Activated CD4-positive, alpha-beta T cell treated with anti-CD3 and anti-CD28 coated beads for 36 hours (primary cell): ENCODE data around the gene GRID1. TPM values are rescaled to one million over a fixed set of nuclear protein-coding genes. Genes with fewer than 3 reads are reported as not detected.

Experiments used
- ATAC-seq: fragments of 200-7000 bp; cut with Tn5 transposase; one replicate; pipeline ENCODE4 v1.10.0; 2021; ENCODE audit warnings: mild to moderate bottlenecking, moderate library complexity
- CTCF ChIA-PET: fragments of 350-600 bp; sonication (Branson Sonifier 250); formaldehyde crosslinking; loops from one replicate; lab custom pipeline; 2021; ENCODE audit warnings: antibody characterized with exemption; lab: Charles Lee
- POLR2A ChIA-PET: fragments of 350-600 bp; sonication (Branson Sonifier 250); formaldehyde crosslinking; loops from one replicate; lab custom pipeline; 2021; ENCODE audit warnings: antibody characterized with exemption, inconsistent platforms; lab: Charles Lee
- DNase-seq: peaks from one replicate; pipeline ENCODE4 v3.0.0-alpha.2; 2020
- H3K27ac Mint-ChIP-seq: one replicate; pipeline ENCODE4 v1.8.0; 2021; ENCODE audit warnings: mixed read lengths
- H3K27me3 Mint-ChIP-seq: one replicate; pipeline ENCODE4 v1.8.0; 2021; ENCODE audit warnings: mixed read lengths
- H3K36me3 Mint-ChIP-seq: one replicate; pipeline ENCODE4 v1.8.0; 2021; ENCODE audit warnings: low read depth, mixed read lengths
- H3K4me1 Mint-ChIP-seq: one replicate; pipeline ENCODE4 v1.8.0; 2021; ENCODE audit warnings: mixed read lengths
- H3K4me3 Mint-ChIP-seq: one replicate; pipeline ENCODE4 v1.8.0; 2021; ENCODE audit warnings: mild to moderate bottlenecking, moderate library complexity, mixed read lengths
- H3K9me3 Mint-ChIP-seq: one replicate; pipeline ENCODE4 v1.8.0; 2021; ENCODE audit warnings: low read depth, mixed read lengths
- intact Hi-C, 2 experiments: fragments of 100-400 bp; cut with DNase I in 1 of 2; cut with micrococcal nuclease in 1 of 2; formaldehyde crosslinking; loops; one replicate each; pipeline versions ENCODE4 v1.14.2 to v1.15.1; 2022 to 2024; cut with DNase I, micrococcal nuclease
- total RNA-seq, 2 experiments: library from RNA; stranded (reverse); gene quantifications; one replicate each; pipeline ENCODE4 v1.2.3, GENCODE V29; 2021

The GRID1 gene
- total RNA-seq, 2 experiments from 2014 or later = not detected

DNA sequence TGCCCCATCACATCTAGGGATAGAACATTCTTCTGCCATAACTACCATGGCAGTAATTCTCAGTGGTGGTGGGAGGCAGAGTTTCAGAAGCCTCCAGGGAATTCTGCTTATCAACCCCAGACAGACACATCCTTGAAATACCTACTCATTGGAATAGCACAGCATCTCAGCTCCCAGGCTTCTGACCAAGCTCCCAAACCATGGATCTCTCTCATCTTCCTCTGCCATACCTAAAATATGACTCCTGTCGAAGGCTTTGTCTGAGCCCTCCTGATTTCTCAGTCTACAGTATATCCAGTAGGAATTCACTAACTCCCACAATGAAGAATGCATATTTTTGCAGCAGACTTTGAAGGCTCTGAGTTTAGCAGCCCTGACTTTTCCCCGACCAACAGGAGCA is 687.5 kb downstream of the GRID1 start:
- no peak overlapping the region for H3K27ac Mint-ChIP-seq
- peaks cover 7% of the 10 kb centered on the region for H3K27me3 Mint-ChIP-seq
- no peaks in the 10 kb centered on the region for H3K36me3 Mint-ChIP-seq
- no peak overlapping the region for H3K4me3 Mint-ChIP-seq
- DNase-seq (no peak), ATAC-seq (no peak)
- intact Hi-C loops = no loop called here
- ChIA-PET POLR2A (no interaction called here), CTCF (no interaction called here)
- H3K9me3 Mint-ChIP-seq = no peaks in the 10 kb centered on the region
- no peaks in the 10 kb centered on the region for H3K4me1 Mint-ChIP-seq

DNA sequence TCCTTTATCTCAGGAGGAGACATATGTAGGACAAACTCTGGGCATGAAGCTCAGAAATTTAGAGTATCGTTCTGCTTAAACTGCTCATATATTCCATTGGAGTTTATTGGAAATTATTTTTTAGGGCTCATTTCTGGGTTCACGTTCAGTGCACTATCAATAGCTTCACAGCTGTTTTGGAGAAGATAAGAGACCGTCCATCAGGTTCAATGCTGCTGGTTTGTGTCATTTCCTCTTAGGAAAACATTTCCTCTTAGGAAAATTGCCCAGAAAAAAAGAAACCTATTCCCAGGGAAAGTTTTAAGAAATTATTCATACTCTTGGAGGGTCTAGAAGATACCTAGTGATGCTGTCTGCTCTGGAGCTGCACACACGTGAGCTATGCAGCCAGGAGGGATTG is 691.7 kb downstream of the GRID1 start:
- Mint-ChIP-seq H3K9me3 (peaks cover 5% of the 10 kb centered on the region), H3K27ac (no peak overlapping the region), H3K36me3 (no peaks in the 10 kb centered on the region), H3K27me3 (peaks cover 7% of the 10 kb centered on the region), H3K4me1 (peaks cover 14% of the 10 kb centered on the region), H3K4me3 (no peak overlapping the region)
- POLR2A ChIA-PET = no interaction called here
- ATAC-seq (no peak), DNase-seq (no peak)
- intact Hi-C loops = no loop called here
- CTCF ChIA-PET = no interaction called here

DNA sequence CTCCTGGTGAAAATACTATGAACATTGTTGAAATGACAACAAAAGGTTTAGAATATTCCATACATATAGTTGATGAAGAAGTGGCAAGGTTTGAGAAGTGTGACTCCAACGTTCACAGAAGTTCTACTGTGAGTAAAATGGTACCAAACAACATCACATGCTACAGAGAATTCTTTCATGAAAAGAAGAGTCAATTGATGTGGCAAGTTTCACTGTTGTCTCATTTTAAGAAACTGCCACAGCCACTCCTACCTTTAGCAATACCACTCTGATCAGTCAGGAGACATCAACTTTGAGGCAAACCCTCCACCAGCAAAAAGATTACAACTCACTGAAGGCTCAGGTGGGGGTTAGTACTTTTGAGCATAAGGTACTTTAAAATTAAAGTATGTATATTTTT is 693.3 kb downstream of the GRID1 start:
- intact Hi-C loops = no loop called here
- POLR2A ChIA-PET = no interaction called here

DNA sequence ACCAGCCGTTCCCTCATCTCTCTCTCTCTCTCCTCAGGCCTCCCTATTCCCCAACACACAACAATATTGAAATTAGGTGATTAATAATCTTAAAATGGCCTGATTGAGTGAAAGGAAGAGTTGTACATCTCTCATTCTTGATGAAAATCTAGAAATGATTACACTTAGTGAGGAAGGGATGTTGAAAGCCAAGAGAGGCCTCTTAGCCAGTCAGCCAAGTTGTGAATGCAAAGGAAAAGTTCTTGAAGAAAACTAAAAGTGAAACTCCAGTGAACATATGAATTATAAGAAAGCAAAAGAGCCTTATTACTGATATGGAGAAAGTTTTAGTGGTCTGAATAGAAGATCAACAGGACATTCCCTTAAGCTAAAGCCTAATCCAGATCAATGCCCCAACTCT is 695.1 kb downstream of the GRID1 start:
- Mint-ChIP-seq H3K4me3 (no peak overlapping the region), H3K27ac (no peak overlapping the region), H3K27me3 (peaks cover 4% of the 10 kb centered on the region), H3K4me1 (peaks cover 14% of the 10 kb centered on the region), H3K36me3 (no peaks in the 10 kb centered on the region), H3K9me3 (peaks cover 5% of the 10 kb centered on the region)
- no peak for DNase-seq
- ATAC-seq = peak; percentile 84
- CTCF ChIA-PET = no interaction called here
- POLR2A ChIA-PET = no interaction called here
- intact Hi-C loops = loop anchor here in 1 of 2 experiments (2.0 kb wide), 1 partner anchor 59 kb away; no protein-coding TSS in a partner anchor

More for the DNA sequence above, 693.3 kb downstream of the GRID1 start:
- H3K27ac Mint-ChIP-seq = no peak overlapping the region
- CTCF ChIA-PET = no interaction called here
- H3K9me3 Mint-ChIP-seq = peaks cover 5% of the 10 kb centered on the region
- no peaks in the 10 kb centered on the region for H3K36me3 Mint-ChIP-seq
- peaks cover 7% of the 10 kb centered on the region for H3K27me3 Mint-ChIP-seq
- peaks cover 14% of the 10 kb centered on the region for H3K4me1 Mint-ChIP-seq
- H3K4me3 Mint-ChIP-seq = no peak overlapping the region
- DNase-seq (no peak), ATAC-seq (peak; percentile 69)

DNA sequence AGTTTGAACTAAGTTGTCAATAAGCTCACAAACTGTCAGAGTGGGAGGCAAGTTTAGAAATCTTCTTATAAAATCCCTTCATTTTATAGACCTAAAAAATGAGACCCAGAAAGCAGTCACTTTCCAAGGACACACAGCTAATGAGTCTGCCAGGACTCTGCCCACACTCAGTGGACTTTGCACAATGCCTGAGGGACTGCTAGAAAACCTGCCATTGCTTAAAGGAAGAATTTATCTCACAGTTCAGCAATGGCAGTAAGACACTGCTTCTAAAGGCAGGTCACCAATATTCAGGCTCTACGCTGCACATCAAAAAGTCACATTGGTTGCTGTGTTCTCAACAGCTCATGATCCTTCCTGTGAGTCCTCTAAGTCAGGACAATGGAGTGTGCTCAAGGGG is 698.1 kb downstream of the GRID1 start:
- Mint-ChIP-seq H3K4me1 (peaks cover 14% of the 10 kb centered on the region), H3K36me3 (no peaks in the 10 kb centered on the region), H3K27ac (no peak overlapping the region), H3K9me3 (peaks cover 5% of the 10 kb centered on the region), H3K27me3 (no peaks in the 10 kb centered on the region), H3K4me3 (no peak overlapping the region)
- intact Hi-C loops = no loop called here
- no peak for DNase-seq
- ATAC-seq = no peak
- ChIA-PET CTCF (interaction anchor here (1.2 kb wide), 1 partner anchor 9 kb away, joined by 4 read pairs; no protein-coding TSS in a partner anchor), POLR2A (no interaction called here)

DNA sequence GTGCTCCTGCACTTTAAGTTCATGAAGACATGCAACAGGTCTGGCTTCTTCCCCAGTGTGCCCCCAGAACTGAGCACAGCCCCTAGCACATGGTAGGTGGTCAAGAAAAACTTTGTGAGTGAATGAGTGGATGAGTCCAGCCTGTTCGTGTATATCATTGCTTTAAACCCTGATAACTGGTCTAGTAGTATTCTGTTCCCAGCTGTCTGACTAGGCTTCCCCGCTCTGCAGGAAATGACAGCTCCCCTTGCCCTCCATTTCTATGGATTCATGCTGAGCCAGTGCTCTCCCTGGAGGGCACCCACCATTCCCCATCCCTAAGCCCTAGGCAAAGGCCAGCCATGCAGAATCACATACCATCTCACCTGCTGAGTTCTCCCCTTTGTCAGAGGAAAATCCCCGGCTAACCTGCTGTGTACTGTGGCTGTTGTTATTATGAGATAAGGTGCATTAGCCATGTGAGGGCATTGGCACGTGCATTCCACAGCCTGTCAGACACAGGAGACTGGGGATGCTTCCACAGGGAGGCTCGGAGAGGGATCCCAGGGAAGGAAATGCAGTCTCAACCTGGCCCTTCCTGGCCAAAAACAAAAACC is 698.9 kb downstream of the GRID1 start:
- ATAC-seq (no peak), DNase-seq (no peak)
- intact Hi-C loops = no loop called here
- peaks cover 3% of the 10 kb centered on the region for H3K27me3 Mint-ChIP-seq
- no peaks in the 10 kb centered on the region for H3K9me3 Mint-ChIP-seq
- no peak overlapping the region for H3K27ac Mint-ChIP-seq
- H3K36me3 Mint-ChIP-seq = no peaks in the 10 kb centered on the region
- H3K4me3 Mint-ChIP-seq = no peak overlapping the region
- ChIA-PET POLR2A (no interaction called here), CTCF (interaction anchor here (1.2 kb wide), 1 partner anchor 8 kb away, joined by 4 read pairs; no protein-coding TSS in a partner anchor)
- peaks cover 9% of the 10 kb centered on the region for H3K4me1 Mint-ChIP-seq

DNA sequence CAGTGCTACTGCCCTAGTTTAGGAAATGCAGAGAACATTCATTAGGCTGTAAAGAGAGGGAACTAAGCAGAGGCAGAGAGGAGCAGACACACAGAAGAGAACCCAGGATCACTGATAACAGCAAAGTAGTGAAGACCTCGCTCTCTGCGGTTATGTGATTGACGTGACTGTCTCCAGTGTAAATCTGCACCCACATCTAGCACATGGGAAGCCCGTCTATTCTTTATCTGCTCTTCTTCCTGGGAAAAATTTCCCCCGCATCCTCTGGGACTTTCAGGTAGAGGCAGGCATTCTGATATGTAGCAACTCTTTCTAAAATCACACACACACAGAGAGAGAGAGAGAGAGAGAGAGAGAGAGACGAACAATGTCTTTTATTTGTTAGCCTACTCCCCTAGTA is 699.6 kb downstream of the GRID1 start:
- ATAC-seq (no peak), DNase-seq (no peak)
- POLR2A ChIA-PET = no interaction called here
- intact Hi-C loops = no loop called here
- no peaks in the 10 kb centered on the region for H3K9me3 Mint-ChIP-seq
- peaks cover 9% of the 10 kb centered on the region for H3K4me1 Mint-ChIP-seq
- no peak overlapping the region for H3K27ac Mint-ChIP-seq
- CTCF ChIA-PET = interaction anchor here (1.2 kb wide), 1 partner anchor 8 kb away, joined by 4 read pairs; no protein-coding TSS in a partner anchor
- no peak overlapping the region for H3K4me3 Mint-ChIP-seq
- H3K27me3 Mint-ChIP-seq = peaks cover 3% of the 10 kb centered on the region
- H3K36me3 Mint-ChIP-seq = no peaks in the 10 kb centered on the region

DNA sequence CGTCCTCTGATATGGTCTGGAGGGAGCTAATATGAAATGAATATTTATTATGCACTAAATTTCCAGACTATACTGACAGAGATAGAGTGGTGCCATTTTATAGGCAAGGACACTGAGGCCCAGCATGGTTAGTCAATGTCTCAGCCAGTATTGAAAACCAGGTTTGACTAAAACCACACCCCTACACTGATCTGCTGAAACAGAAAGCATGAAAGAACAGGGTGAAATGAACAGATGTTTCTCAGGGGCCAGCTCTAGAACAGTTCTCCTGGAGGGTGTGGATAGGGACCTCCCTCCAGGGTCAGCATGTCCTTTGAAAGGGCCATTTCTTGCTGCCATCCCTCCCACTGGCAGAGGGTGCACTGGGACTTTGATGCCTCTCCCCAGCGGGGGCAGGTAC is 700.5 kb downstream of the GRID1 start:
- intact Hi-C loops = no loop called here
- ChIA-PET CTCF (interaction anchor here (1.0 kb wide), 1 partner anchor 10 kb away, joined by 4 read pairs; no protein-coding TSS in a partner anchor), POLR2A (no interaction called here)
- H3K27ac Mint-ChIP-seq = no peak overlapping the region
- H3K27me3 Mint-ChIP-seq = peaks cover 3% of the 10 kb centered on the region
- DNase-seq (no peak), ATAC-seq (peak; percentile 51)
- no peak overlapping the region for H3K4me3 Mint-ChIP-seq
- H3K36me3 Mint-ChIP-seq = no peaks in the 10 kb centered on the region
- H3K4me1 Mint-ChIP-seq = peaks cover 3% of the 10 kb centered on the region
- H3K9me3 Mint-ChIP-seq = no peaks in the 10 kb centered on the region

DNA sequence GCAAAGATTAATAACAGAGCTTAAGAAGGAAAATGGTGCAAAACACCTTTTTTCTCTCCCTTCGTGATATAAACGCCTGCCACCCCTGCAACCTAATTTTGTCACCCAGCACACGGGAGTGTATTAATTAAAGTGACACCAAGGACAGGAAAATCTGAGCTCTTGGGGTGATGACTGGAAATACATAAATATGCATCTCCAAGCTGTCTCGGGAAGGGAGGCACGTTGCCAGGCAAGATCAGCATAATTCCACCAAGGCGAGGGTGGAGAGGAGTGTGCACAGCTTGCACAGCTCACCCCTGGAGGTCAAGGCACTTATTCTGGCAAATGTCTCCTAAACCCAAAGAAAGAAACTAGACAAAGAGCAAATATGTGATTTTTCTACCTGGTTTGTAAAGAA is 700.9 kb downstream of the GRID1 start:
- no peaks in the 10 kb centered on the region for H3K4me1 Mint-ChIP-seq
- no peak overlapping the region for H3K27ac Mint-ChIP-seq
- DNase-seq = no peak
- no peaks in the 10 kb centered on the region for H3K9me3 Mint-ChIP-seq
- ChIA-PET POLR2A (no interaction called here), CTCF (interaction anchor here (0.6 to 1.0 kb wide), 2 partner anchors 10 to 187 kb away, joined by 3 to 4 read pairs; no protein-coding TSS in a partner anchor)
- intact Hi-C loops = no loop called here
- peaks cover 3% of the 10 kb centered on the region for H3K27me3 Mint-ChIP-seq
- no peak for ATAC-seq
- no peaks in the 10 kb centered on the region for H3K36me3 Mint-ChIP-seq
- H3K4me3 Mint-ChIP-seq = no peak overlapping the region

DNA sequence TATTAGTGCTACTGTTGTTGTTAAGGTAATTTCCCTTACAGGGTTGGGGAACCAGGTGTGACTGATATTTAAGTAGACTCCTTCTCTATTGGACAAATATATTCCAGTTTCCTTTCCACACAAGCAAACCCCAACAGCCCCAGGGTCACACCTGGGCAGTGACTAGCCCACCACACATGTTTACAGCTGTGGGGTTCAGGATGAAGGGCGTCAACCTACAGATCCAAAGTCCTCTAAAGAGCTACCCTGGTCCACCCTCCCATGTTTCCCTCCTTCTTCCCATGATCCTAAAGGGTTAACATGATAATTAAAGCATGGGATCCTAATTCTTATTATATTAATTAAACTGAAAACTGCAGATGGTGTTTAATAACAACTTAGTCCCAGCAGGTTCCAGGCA is 701.5 kb downstream of the GRID1 start:
- CTCF ChIA-PET = interaction anchor here (0.6 to 1.0 kb wide), 2 partner anchors 11 to 187 kb away, joined by 3 to 4 read pairs; no protein-coding TSS in a partner anchor
- intact Hi-C loops = no loop called here

DNA sequence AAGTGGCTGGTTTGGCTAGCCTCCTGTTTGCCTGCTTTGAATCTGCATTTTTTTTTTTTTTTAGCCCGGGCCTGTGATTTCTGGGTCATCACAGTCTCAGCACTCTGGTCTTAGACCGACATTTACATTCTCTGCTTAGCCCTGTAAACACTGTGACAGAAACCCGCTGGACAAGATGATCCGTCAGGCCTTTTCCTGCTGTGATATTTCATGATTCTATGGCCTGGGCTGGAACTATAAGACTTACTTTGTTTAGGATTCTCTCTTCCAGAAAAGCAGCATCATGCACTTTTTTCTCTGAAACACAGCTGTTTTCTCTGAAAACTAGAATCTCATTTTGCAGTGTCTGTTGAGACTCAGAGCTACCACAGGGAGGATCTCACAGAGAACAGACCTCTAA is 705.5 kb downstream of the GRID1 start:
- DNase-seq (no peak), ATAC-seq (no peak)
- Mint-ChIP-seq H3K27ac (no peak overlapping the region), H3K36me3 (no peaks in the 10 kb centered on the region), H3K4me1 (no peaks in the 10 kb centered on the region), H3K9me3 (no peaks in the 10 kb centered on the region), H3K4me3 (no peak overlapping the region), H3K27me3 (peaks cover 3% of the 10 kb centered on the region)
- ChIA-PET CTCF (interaction anchor here (0.7 kb wide), 1 partner anchor 82 kb away, joined by 5 read pairs; no protein-coding TSS in a partner anchor), POLR2A (no interaction called here)
- intact Hi-C loops = no loop called here

More for the DNA sequence above, 701.5 kb downstream of the GRID1 start:
- Mint-ChIP-seq H3K4me1 (no peaks in the 10 kb centered on the region), H3K27me3 (peaks cover 3% of the 10 kb centered on the region), H3K27ac (no peak overlapping the region), H3K36me3 (no peaks in the 10 kb centered on the region), H3K4me3 (no peak overlapping the region), H3K9me3 (no peaks in the 10 kb centered on the region)
- ATAC-seq (no peak), DNase-seq (no peak)
- POLR2A ChIA-PET = no interaction called here

DNA sequence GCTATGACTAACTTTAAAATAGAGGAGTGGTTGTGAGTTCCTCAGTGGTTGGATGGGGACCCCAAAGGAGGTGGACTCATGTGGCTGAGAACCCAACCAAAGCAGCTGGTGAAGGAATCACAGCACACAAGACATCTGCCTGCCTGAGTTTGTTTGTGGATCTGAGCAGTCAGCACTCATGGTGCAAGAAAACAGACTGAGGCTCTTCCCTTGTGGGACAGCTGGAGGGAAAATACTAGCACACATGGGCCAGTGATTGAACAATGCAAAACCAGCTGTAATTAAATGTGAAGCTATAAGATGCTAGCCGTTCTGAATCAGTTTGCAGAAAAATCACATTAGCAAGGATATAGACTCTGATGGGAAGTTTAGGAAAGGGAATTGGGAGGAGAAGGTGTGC is 707.3 kb downstream of the GRID1 start:
- POLR2A ChIA-PET = no interaction called here
- H3K36me3 Mint-ChIP-seq = no peaks in the 10 kb centered on the region
- intact Hi-C loops = no loop called here

More for the DNA sequence above, 707.3 kb downstream of the GRID1 start:
- ATAC-seq (no peak), DNase-seq (no peak)
- Mint-ChIP-seq H3K4me1 (no peaks in the 10 kb centered on the region), H3K4me3 (no peak overlapping the region), H3K27me3 (peaks cover 3% of the 10 kb centered on the region), H3K27ac (no peak overlapping the region), H3K9me3 (no peaks in the 10 kb centered on the region)
- CTCF ChIA-PET = interaction anchor here (0.9 to 1.0 kb wide), 2 partner anchors 8 to 46 kb away, joined by 3 to 4 read pairs; no protein-coding TSS in a partner anchor
